GM08714 (cell line): ENCODE data around the gene ADISSP.
A peak's percentile ranks its signal among the peaks of the same experiment; 100 is the strongest.
"Not testable (repeated sequence)": the region's sequence is repeated elsewhere in the genome, so short reads cannot be mapped to it uniquely, and the experiment has no call there.

ENCODE experiments used
- H3K4me3 ChIP-seq: fragments of 200-500 bp; sonication (Bioruptor generic); 2 replicates; pipeline ENCODE4 v1.5.1; 2014; ENCODE audit warnings: mild to moderate bottlenecking, low read length, inconsistent platforms
- ZNF274 ChIP-seq: IDR thresholded peaks from 2 replicates; pipeline ENCODE4 v1.6.1; 2012; ENCODE audit warnings: mild to moderate bottlenecking, low read depth, low read length

The ADISSP gene

GRCh38 chr20:3801846-3802245 is 34.3 kb upstream of the ADISSP start:
- no peak for TF ChIP-seq ZNF274
- H3K4me3 ChIP-seq, result no peak overlapping the region

DNA sequence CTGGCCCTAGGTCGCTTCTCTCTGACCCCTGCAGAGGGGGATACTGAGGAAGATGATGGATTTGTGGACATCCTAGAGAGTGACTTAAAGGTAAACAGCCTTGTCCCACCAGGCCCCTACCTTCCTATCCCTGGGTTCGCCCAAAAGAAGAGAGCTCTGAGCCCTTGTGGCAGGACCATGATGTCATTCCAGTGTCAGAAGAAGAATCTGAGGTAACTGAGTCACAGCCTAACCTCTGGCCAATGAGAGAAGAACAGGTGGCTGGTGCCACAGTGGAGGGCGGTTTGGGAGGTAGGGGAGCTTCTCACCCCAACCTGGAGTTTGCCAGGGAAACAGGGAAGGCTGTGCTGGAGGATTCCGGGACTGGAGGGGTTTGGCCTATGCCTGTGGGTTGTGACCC is 33.7 kb upstream of the ADISSP start:
- no peak overlapping the region for H3K4me3 ChIP-seq
- no peak for TF ChIP-seq ZNF274

GRCh38 chr20:3800878-3801260 is 33.3 kb upstream of the ADISSP start:
- H3K4me3 ChIP-seq, result no peak overlapping the region
- TF ChIP-seq ZNF274, result no peak

- no peak for TF ChIP-seq ZNF274
- H3K4me3 ChIP-seq, result no peak overlapping the region
Measured at GRCh38 chr20:3800256-3800877, 32.8 kb upstream of the ADISSP start.

- no peak for TF ChIP-seq ZNF274
- H3K4me3 ChIP-seq, result no peak overlapping the region; the same call in 1 of the 2 replicates
Measured at GRCh38 chr20:3798908-3799248, 31.3 kb upstream of the ADISSP start.

- peak overlapping the region; percentile 30; the same call in 1 of the 2 replicates for H3K4me3 ChIP-seq
- TF ChIP-seq ZNF274, result no peak
Measured at GRCh38 chr20:3798373-3798768, 30.8 kb upstream of the ADISSP start.

- TF ChIP-seq ZNF274, result no peak
- peak overlapping the region; percentile 82; the same call in 1 of the 2 replicates for H3K4me3 ChIP-seq
Measured at GRCh38 chr20:3797592-3798372, 30.2 kb upstream of the ADISSP start.

DNA sequence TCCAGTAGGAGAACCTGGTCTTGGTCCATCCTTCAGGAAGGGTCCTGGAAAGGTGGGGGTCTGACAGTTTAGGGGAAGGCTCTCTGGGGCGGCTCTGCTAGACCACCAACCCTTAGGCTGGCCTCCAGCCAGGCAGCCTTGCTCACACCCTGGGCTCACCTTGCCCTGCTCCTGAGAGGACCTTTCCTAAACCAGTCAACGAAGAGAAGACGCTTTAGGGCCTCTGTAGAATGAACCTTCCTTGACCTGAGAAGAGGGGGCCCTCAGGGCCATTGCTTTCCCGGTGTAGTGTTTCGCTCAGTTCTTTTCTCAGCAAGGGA is 29.6 kb upstream of the ADISSP start:
- H3K4me3 ChIP-seq, result peak overlapping the region; percentile 82
- TF ChIP-seq ZNF274, result no peak

DNA sequence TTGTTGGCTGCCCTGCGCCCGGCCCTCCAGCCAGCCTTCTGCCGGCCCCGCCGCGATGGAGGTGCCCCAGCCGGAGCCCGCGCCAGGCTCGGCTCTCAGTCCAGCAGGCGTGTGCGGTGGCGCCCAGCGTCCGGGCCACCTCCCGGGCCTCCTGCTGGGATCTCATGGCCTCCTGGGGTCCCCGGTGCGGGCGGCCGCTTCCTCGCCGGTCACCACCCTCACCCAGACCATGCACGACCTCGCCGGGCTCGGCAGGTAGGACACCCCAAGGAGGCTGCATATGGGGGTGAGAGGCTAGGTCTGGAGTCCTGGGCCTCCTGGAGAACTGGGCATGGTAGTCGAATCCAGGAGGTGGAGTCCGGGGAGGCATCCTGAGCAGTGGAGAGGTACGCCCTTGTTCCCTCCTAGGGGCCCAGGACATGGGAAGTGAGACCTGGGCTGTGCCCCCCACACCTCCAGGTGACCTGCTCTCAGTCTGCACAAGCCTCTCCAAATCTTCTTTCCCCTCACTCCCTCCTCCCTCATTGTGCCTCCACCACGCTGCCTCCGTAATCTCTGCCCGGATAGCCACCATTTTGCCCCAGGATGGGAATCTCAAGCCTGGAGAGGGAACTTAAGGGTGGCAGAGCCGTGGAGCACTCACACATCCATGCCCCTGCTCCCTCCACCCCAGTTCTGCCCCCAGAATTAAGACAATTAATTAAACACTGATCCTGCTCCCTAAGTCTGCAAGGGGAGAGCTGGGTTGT is 29.1 kb upstream of the ADISSP start:
- peak overlapping the region; percentile 82 for H3K4me3 ChIP-seq
- TF ChIP-seq ZNF274, result no peak

DNA sequence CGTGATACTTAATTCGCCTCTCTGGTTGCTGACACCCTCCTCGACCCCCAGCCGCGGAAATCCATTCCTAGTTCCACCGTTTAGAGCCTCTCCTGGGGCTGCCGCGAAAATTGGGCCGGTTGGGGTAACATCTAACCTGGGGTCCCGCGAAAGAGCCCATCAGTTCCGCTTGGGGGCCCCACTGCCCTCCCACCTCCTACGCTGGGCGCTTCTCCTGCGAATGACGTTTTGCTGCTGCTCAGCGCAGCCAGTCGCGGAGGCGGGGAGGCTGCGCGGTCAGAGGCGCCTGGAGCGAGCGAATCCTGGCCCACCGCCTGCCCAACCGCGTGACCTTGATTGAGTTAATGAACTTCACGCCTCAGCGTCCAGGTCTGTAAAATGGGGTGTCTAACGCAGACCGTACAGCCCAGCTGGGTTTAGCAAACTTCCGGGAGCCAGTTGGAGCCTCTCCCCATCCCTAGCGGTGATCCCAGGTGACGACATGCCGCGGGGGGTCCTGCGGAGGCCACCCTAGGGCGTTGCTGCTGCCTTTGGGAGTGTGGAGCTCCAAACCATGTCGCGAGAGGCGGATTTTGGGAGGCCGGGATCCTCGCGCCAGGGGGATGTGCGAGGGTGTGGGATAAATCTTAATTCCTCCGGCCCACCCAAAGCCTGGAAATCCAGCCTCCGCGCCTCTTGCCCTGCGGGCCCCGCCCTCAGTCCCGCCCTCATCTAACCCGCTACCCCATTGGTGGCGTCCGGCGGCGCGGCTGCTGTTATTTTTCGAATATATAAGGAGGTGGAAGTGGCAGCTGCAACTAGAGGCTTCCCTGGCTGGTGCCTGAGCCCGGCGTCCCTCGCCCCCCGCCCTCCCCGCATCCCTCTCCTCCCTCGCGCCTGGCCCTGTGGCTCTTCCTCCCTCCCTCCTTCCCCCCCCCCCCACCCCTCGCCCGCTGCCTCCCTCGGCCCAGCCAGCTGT is 28.2 kb upstream of the ADISSP start, which contains the start of gene CDC25B:
TSS of gene CDC25B (plus strand) at position 800 of the 958 bp plus-strand sequence. CDS start 222 bp downstream, outside the sequence.
- no peak for TF ChIP-seq ZNF274
- peak within 1 kb of the TSS; percentile 82 for H3K4me3 ChIP-seq

- no peak for TF ChIP-seq ZNF274
- H3K4me3 ChIP-seq, result peak overlapping the region; percentile 71; the same call in 1 of the 2 replicates
Measured at GRCh38 chr20:3794701-3795420, 27.3 kb upstream of the ADISSP start.

- not testable (repeated sequence) for H3K4me3 ChIP-seq
Measured at GRCh38 chr20:3794168-3794567, 26.6 kb upstream of the ADISSP start.

DNA sequence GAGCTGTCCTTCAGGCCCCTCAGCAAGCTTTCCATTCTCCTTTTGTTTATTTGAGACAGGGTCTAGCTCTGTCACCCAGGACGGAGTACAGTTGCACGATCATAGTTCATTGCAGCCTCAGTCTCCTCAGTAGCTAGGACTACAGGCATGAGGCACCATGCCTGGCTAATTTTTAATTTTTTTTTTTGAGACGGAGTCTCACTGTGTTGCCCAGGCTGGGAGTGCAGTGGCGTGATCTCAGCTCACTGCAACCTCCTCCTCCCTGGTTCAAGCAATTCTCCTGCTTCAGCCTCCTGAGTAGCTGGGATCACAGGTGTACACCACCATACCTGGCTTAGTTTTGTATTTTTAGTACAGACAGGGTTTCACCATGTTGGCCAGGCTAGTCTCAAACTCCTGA is 21.6 kb upstream of the ADISSP start:
- H3K4me3 ChIP-seq, result not testable (repeated sequence)

GRCh38 chr20:3788685-3789155 is 21.2 kb upstream of the ADISSP start:
- no peak for TF ChIP-seq ZNF274
- no peak overlapping the region for H3K4me3 ChIP-seq
